Right kidney (tissue), 1 donor: ENCODE measurements around the gene SMTN.
"Not testable (repeated sequence)": the region's sequence is repeated elsewhere in the genome, so short reads cannot be mapped to it uniquely, and the experiment has no call there.

Experiments
- DNase-seq: peaks from one replicate; pipeline ENCODE4 v3.0.0-alpha.2; 2016

The SMTN gene

GRCh38 chr22:31089160-31090100, 8.3 kb downstream of the SMTN start:
- DNase-seq, result no peak

DNA sequence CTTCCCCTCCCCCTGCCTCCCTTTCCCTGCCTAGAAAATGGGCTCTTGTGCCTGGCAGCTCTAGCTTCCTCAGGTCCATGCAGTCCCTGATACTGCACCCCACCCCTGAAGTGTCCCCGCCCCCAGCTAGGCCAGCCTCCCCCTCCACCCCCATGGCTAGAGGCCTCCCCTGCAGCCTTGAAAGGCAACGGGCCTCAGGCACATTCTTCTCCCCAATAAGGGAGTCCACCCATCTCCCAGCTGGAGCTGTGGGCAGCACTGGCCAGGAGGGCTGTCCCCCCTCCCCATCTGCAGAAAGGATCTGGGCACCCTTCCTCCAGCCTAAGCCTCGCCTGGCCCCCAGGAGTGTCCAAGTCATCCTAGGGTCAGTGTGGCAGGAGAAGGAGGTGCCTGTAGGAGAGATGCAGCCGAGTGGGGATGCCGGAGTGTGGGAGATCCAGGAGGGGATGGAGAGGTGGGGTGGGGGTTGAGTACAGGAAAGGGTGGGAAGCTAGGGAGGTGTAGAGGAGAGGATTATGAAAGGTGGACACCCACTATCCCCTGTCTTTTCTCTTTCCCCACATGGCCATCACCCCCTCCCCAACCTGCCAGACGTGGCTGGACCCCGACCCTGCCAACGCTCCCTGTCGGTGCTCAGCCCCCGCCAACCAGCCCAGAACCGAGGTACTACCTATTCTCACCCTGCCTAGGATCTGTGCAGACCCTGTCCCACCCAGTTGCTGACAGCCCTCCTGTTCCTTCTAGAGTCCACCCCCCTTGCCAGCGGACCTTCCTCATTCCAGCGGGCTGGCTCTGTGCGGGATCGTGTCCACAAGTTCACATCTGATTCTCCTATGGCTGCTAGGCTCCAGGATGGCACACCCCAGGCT, 9.3 kb downstream of the SMTN start:
- no peak for DNase-seq

- DNase-seq, result no peak
Observed at GRCh38 chr22:31091106-31091975, 10.2 kb downstream of the SMTN start.

DNA sequence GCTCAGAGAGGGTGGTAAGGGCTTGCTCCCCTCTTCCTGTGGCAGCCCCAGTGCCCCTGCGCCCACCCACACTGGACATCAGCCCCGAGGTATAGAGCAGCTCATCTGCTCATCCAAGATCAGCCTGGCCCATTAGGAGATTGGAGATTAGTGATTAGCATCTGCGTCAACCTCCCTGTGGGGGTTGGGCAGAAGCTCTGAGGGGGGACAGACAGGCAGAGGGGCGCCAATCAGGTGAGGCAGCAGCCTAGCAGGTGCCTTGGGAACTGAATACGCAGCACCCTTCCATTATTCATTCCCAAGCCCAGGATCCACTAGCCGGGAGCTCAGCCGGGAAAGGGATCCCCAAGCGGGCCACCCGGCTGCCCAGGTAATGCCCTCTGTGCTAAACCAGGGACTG, 11.0 kb downstream of the SMTN start:
- no peak for DNase-seq

GRCh38 chr22:31093086-31093850, 12.2 kb downstream of the SMTN start:
- DNase-seq, result no peak

- DNase-seq, result no peak
Observed at GRCh38 chr22:31094021-31094551, 13.0 kb downstream of the SMTN start.

GRCh38 chr22:31094741-31095140, 13.6 kb downstream of the SMTN start:
- no peak for DNase-seq

- no peak for DNase-seq
Observed at GRCh38 chr22:31095637-31096249, 14.6 kb downstream of the SMTN start.

DNA sequence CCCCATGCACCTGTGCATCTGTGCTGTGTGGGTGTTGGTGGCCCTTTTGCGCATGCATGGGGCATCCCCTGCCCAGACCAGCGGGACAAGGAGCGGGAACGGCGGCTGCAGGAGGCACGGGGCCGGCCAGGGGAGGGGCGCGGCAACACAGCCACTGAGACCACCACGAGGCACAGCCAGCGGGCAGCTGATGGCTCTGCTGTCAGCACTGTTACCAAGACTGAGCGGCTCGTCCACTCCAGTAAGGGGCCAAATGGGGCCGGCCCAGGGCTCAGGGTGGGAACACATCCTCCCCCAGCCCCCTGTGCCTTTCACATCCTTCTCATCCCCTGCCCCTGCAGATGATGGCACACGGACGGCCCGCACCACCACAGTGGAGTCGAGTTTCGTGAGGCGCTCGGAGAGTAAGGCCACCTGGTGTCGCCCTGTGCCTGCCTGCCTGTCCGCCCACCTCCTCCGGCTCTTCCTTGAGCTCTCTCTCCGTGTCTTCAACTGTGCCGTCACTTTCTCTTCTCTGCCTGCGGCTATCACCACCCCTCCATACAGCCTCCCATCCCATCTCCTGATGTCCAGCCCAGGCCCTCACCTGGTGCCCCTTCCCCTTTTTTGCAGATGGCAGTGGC, 15.7 kb downstream of the SMTN start:
- no peak for DNase-seq

DNA sequence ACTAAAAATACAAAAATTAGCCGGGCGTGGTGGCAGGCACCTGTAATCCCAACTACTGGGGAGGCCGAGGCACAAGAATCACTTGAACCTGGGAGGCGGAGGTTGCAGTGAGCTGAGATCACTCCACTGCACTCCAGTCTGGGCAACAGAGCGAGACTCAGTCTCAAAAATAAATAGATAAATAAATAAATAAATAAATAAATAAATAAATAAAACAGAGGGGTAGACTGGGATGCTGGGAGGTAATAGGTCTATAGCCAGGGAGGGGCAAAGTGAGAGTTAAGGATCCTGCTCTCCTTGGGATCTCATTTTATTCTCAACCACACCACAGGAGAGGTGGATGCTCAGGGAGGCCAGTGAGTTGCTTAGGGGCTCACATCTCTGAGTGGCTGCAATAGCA, 16.4 kb downstream of the SMTN start:
- DNase-seq, result not testable (repeated sequence)

- no peak for DNase-seq
Observed at GRCh38 chr22:31097941-31098631, 17.0 kb downstream of the SMTN start.

DNA sequence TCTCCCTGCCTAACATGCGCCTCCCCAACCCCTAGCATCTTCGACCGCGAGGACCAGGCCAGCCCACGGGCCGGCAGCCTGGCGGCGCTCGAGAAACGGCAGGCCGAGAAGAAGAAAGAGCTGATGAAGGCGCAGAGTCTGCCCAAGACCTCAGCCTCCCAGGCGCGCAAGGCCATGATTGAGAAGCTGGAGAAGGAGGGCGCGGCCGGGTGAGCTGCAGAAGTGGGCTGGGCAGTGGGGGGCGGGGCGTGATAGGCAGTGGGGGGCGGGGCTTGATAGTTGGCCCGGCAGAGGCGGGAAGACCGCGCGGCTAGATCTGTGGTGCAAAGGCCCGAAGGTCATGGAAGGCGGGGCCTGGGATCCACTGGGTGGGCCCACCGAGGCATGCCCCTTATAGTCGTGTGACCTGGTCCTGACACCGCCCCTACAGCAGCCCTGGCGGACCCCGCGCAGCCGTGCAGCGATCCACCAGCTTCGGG, 17.6 kb downstream of the SMTN start:
- DNase-seq, result peak; percentile 36

- no peak for DNase-seq
Observed at GRCh38 chr22:31099386-31099785, 18.3 kb downstream of the SMTN start.

DNA sequence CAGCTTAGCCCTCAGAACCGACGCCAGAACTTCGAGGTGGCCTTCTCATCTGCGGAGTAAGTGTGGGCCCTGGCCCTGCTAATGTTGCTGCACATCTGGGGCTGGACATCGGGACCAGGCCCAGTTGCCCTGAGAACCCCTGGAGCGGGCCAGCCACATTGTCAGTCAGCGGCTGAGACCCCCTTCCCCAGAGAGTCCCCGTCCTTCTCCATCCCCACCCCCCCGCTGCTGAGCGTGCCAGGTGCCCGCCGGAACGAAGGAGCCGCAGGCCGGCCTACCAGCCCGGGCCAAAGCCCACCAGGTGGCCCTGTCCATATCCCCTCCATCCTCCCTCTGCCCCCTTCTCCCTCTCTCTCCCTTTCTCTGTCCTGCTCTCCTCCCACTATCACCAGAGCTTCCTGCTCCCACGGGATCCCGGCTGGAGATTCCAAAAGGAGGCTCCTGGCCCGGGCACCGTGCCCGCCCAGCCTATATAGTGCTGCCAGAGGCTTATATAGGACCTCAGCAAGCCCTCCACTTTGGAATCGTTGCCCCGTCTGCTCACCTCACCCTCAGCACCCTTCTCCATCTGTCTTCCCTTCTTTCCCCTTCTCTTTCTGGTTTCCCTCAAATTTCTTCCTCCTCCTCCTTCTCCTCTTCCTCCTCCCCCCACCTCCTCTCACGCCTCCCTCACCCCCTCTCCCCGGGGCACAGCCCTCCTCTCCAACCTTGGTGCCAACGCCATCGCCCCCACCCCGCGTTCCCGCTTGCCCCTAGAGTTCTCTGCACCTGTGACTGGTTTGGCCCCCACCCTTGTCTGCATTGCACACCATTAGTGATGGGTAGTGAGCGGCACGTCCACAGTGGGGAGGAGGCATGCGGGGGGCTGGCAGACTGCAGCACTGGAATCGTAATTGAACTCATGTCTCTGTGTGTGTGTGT, 19.0 kb downstream of the SMTN start:
- no peak for DNase-seq

- no peak for DNase-seq
Observed at GRCh38 chr22:31100762-31101525, 19.8 kb downstream of the SMTN start.

GRCh38 chr22:31102441-31103081, 21.4 kb downstream of the SMTN start:
- no peak for DNase-seq

- no peak for DNase-seq
Observed at GRCh38 chr22:31103111-31103510, 22.0 kb downstream of the SMTN start.
